Uterus (tissue), 4 donors: ENCODE results near the gene GDNF. TPM values are rescaled to one million over a fixed set of nuclear protein-coding genes. Genes with fewer than 3 reads are reported as not detected.

Source experiments
- DNase-seq, 2 donors: peaks; one replicate each; pipeline ENCODE4 v3.0.0-alpha.2; 2019 to 2020
- H3K27ac ChIP-seq, 2 donors: fragments of 200-600 bp; sonication (generic); 1 replicate in 1 of 2; 2 replicates in 1 of 2; pipeline ENCODE4 v1.5.1; 2016 to 2018
- H3K27me3 ChIP-seq, 2 donors: fragments of 200-600 bp; sonication (generic); one replicate each; pipeline ENCODE4 v1.5.1; 2018 to 2019; ENCODE audit warnings: control low read depth in 1 of 2
- H3K36me3 ChIP-seq, 2 donors: fragments of 200-600 bp; sonication (generic); one replicate each; pipeline ENCODE4 v1.5.1; 2019; ENCODE audit warnings: control low read depth in 1 of 2
- H3K4me1 ChIP-seq, 2 donors: fragments of 200-600 bp; sonication (generic); one replicate each; pipeline ENCODE4 v1.5.1; 2018 to 2019; ENCODE audit warnings: control low read depth in 1 of 2
- H3K4me3 ChIP-seq, 2 donors: fragments of 200-600 bp; sonication (generic); 1 replicate in 1 of 2; 2 replicates in 1 of 2; pipeline ENCODE4 v1.5.1; 2018 to 2019; ENCODE audit warnings: mild to moderate bottlenecking in 1 of 2
- H3K9me3 ChIP-seq, 2 donors: fragments of 200-600 bp; sonication (generic); one replicate each; pipeline ENCODE4 v1.5.1; 2019; ENCODE audit warnings: control low read depth in 1 of 2
- CTCF ChIP-seq, 4 experiments: fragments of 200-600 bp in 2 of 4; fragments of 450-650 bp in 2 of 4; sonication (generic) in 2 of 4; IDR thresholded peaks; one replicate each; pipeline ENCODE4 v1.5.1; 2016 to 2019; ENCODE audit warnings: antibody characterized with exemption in 4 of 4, mild to moderate bottlenecking in 2 of 4, moderate library complexity in 1 of 4
- POLR2A ChIP-seq, 2 donors: fragments of 450-650 bp; IDR thresholded peaks; one replicate each; pipeline ENCODE4 v1.6.1; 2016; ENCODE audit warnings: antibody characterized with exemption in 2 of 2, mild to moderate bottlenecking in 1 of 2, moderate library complexity in 1 of 2
- intact Hi-C: fragments of 100-400 bp; cut with DNase I; formaldehyde crosslinking; loops from one replicate; pipeline ENCODE4 v1.15.1; 2023; ENCODE audit warnings: low total_unique reads
- total RNA-seq, 4 donors: library from RNA; depleted of rRNA in 3 of 4; stranded (reverse); fragments of >200 nt in 3 of 4; gene quantifications; one replicate each; pipeline versions ENCODE4 v1.1.0 to v1.2.4, GENCODE V29; 2014 to 2023
- donor health status: DM: yes; HTN: yes; CAD: no.

GDNF gene
- total RNA-seq: 1 to 10 TPM in 1 of 4 donors, under 1 TPM in 2, not detected in 1; 0.77 to 1.0 (median 0.85) TPM

- intact Hi-C loops: no loop called here
Observed at GRCh38 chr5:37839407-37840052, at the start of gene GDNF. TSS of gene GDNF (minus strand) at chr5:37840041. CDS start at chr5:37834796, 5,245 bp downstream.

GRCh38 chr5:37888476-37888875, 48.6 kb upstream of the GDNF start:
- H3K36me3 ChIP-seq: no peaks in the 10 kb centered on the region
- H3K4me1 ChIP-seq: no peaks in the 10 kb centered on the region
- no peaks in the 10 kb centered on the region for H3K9me3 ChIP-seq
- no peak overlapping the region for H3K4me3 ChIP-seq
- no peak for TF ChIP-seq CTCF (IDR thresholded peaks at IDR 0.05)
- TF ChIP-seq POLR2A (IDR thresholded peaks at IDR 0.05): no peak
- no peak overlapping the region for H3K27ac ChIP-seq
- no peaks in the 10 kb centered on the region for H3K27me3 ChIP-seq
- intact Hi-C loops: no loop called here
- no peak for DNase-seq

More at GRCh38 chr5:37839407-37840052, at the start of gene GDNF:
- peak; percentile 34 to 50 for DNase-seq
- peaks cover 0 to under 1% of the 10 kb centered on the region in 2 donors for H3K4me1 ChIP-seq
- peak within 1 kb of the TSS; percentile 21 to 61 for H3K27ac ChIP-seq
- TF ChIP-seq CTCF (IDR thresholded peaks at IDR 0.05) (no peak), POLR2A (IDR thresholded peaks at IDR 0.05) (no peak)
- H3K27me3 ChIP-seq: no peaks in the 10 kb centered on the region
- H3K36me3 ChIP-seq: no peaks in the 10 kb centered on the region
- H3K4me3 ChIP-seq: peak within 1 kb of the TSS; percentile 29 to 46
- no peaks in the 10 kb centered on the region for H3K9me3 ChIP-seq

- no peaks in the 10 kb centered on the region for H3K4me1 ChIP-seq
- no peaks in the 10 kb centered on the region for H3K27me3 ChIP-seq
- no peak for DNase-seq
- H3K27ac ChIP-seq: no peak overlapping the region
- TF ChIP-seq POLR2A (IDR thresholded peaks at IDR 0.05) (no peak), CTCF (IDR thresholded peaks at IDR 0.05) (no peak)
- H3K4me3 ChIP-seq: no peak overlapping the region
- intact Hi-C loops: no loop called here
- no peaks in the 10 kb centered on the region for H3K9me3 ChIP-seq
- no peaks in the 10 kb centered on the region for H3K36me3 ChIP-seq
Observed at GRCh38 chr5:37886242-37886905, 46.5 kb upstream of the GDNF start.

GRCh38 chr5:37882636-37883035, 42.8 kb upstream of the GDNF start:
- intact Hi-C loops: no loop called here
- Histone ChIP-seq H3K27ac (no peak overlapping the region), H3K4me1 (no peaks in the 10 kb centered on the region), H3K36me3 (no peaks in the 10 kb centered on the region), H3K9me3 (no peaks in the 10 kb centered on the region), H3K27me3 (no peaks in the 10 kb centered on the region), H3K4me3 (no peak overlapping the region)
- DNase-seq: no peak
- TF ChIP-seq CTCF (IDR thresholded peaks at IDR 0.05) (no peak), POLR2A (IDR thresholded peaks at IDR 0.05) (no peak)

GRCh38 chr5:37881359-37881758, 41.5 kb upstream of the GDNF start:
- Histone ChIP-seq H3K4me3 (no peak overlapping the region), H3K27ac (no peak overlapping the region), H3K36me3 (no peaks in the 10 kb centered on the region), H3K9me3 (no peaks in the 10 kb centered on the region), H3K27me3 (no peaks in the 10 kb centered on the region), H3K4me1 (no peaks in the 10 kb centered on the region)
- no peak for DNase-seq
- TF ChIP-seq POLR2A (IDR thresholded peaks at IDR 0.05): no peak
- no peak for TF ChIP-seq CTCF (IDR thresholded peaks at IDR 0.05)
- intact Hi-C loops: no loop called here
